Endothelial cell of umbilical vein (primary cell): ENCODE measurements around the gene SIAE. TPM values are rescaled to one million over a fixed set of nuclear protein-coding genes. Genes with fewer than 3 reads are reported as not detected.

Experiments
- BruUV-seq: library from RNA; stranded (reverse); fragments of 400-500 nt; replicated peaks from 2 replicates; lab custom pipeline; 2021; lab: Mats Ljungman, UMichigan
- CTCF ChIA-PET: fragments of 300-600, 350-600 bp; sonication (Branson Sonifier 250); formaldehyde crosslinking; loops from one replicate; lab custom pipeline; 2021; ENCODE audit warnings: antibody characterized with exemption, inconsistent platforms; lab: Charles Lee
- POLR2A ChIA-PET: fragments of 300-600, 350-600 bp; sonication (Branson Sonifier 250); formaldehyde crosslinking; loops from one replicate; lab custom pipeline; 2021; ENCODE audit warnings: antibody characterized with exemption, inconsistent platforms; lab: Charles Lee
- DNase-seq: peaks from one replicate; pipeline ENCODE4 v3.0.0-alpha.2; 2011; ENCODE audit warnings: low read depth, low spot score
- FAIRE-seq: peaks from 2 replicates; lab custom pipeline; 2011; peaks lifted over from hg19 to GRCh38; lab: Jason Lieb, UNC
- H2AFZ ChIP-seq: 2 replicates; pipeline ENCODE4 v1.6.0; 2012; ENCODE audit warnings: low read depth, low read length, control low read depth, inconsistent platforms
- H3K27ac ChIP-seq: 2 replicates; pipeline ENCODE4 v1.5.1; 2011; ENCODE audit warnings: low read depth, mild to moderate bottlenecking, control low read depth, low read length, moderate library complexity; ENCODE audit not compliant: insufficient read depth
- H3K27me3 ChIP-seq, 2 experiments: 2 replicates each; pipeline versions ENCODE4 v1.6.0 to v1.6.1; 2011; ENCODE audit warnings: low read length in 2 of 2, mixed read lengths in 1 of 2; ENCODE audit not compliant: control insufficient read depth in 2 of 2, insufficient read depth in 2 of 2
- H3K36me3 ChIP-seq, 2 experiments: 2 replicates in 1 of 2; 3 replicates in 1 of 2; pipeline ENCODE4 v1.5.1; 2011; ENCODE audit warnings: low read length in 2 of 2, mild to moderate bottlenecking in 1 of 2, moderate library complexity in 1 of 2; ENCODE audit not compliant: control insufficient read depth in 2 of 2, insufficient read depth in 2 of 2; ENCODE audit errors: extremely low read depth in 1 of 2
- H3K4me1 ChIP-seq: 3 replicates; pipeline ENCODE4 v1.5.1; 2011; ENCODE audit warnings: mild to moderate bottlenecking, low read length; ENCODE audit not compliant: control insufficient read depth, insufficient read depth; ENCODE audit errors: extremely low read depth
- H3K4me2 ChIP-seq: 2 replicates; pipeline ENCODE4 v1.6.1; 2011; ENCODE audit warnings: low read length, control low read depth, mixed read lengths; ENCODE audit not compliant: insufficient read depth
- H3K4me3 ChIP-seq, 3 experiments: fragments of 200-600 bp in 1 of 3; sonication (generic), shearing (Covaris generic) in 1 of 3; replicated peaks in 1 of 3; 2 replicates each; pipeline ENCODE4 v1.5.1; 2011 to 2016; ENCODE audit warnings: control low read depth in 3 of 3, low read length in 3 of 3, mild to moderate bottlenecking in 2 of 3, inconsistent platforms in 1 of 3, low read depth in 1 of 3, moderate library complexity in 1 of 3; ENCODE audit not compliant: insufficient read depth in 1 of 3
- H3K79me2 ChIP-seq: 2 replicates; pipeline ENCODE4 v1.6.0; 2012; ENCODE audit warnings: low read length, inconsistent platforms; ENCODE audit not compliant: control insufficient read depth, insufficient read depth
- H3K9ac ChIP-seq: replicated peaks from 2 replicates; pipeline ENCODE3; 2011; ENCODE audit warnings: low read length, control low read depth; ENCODE audit not compliant: insufficient read depth; ENCODE audit errors: extremely low read depth
- H3K9me1 ChIP-seq: replicated peaks from 3 replicates; pipeline ENCODE4 v1.6.0; 2011; ENCODE audit warnings: mild to moderate bottlenecking, low read length; ENCODE audit not compliant: control insufficient read depth, insufficient read depth; ENCODE audit errors: extremely low read depth
- H3K9me3 ChIP-seq: replicated peaks from 2 replicates; pipeline ENCODE4 v1.5.1; 2012; ENCODE audit warnings: low read length, inconsistent platforms; ENCODE audit not compliant: control insufficient read depth, insufficient read depth
- H4K20me1 ChIP-seq: replicated peaks from 2 replicates; pipeline ENCODE3; 2011; ENCODE audit warnings: mild to moderate bottlenecking, low read length; ENCODE audit not compliant: control insufficient read depth, insufficient read depth; ENCODE audit errors: extremely low read depth
- CTCF ChIP-seq, 2 donors: IDR thresholded peaks; 1 replicate in 1 of 2; 2 replicates in 1 of 2; pipeline ENCODE4 v1.5.1; 2011; ENCODE audit warnings: low read length in 2 of 2, mild to moderate bottlenecking in 2 of 2, moderate library complexity in 2 of 2, control low read depth in 1 of 2, inconsistent platforms in 1 of 2, low read depth in 1 of 2; ENCODE audit not compliant: insufficient read depth in 1 of 2; ENCODE audit errors: extremely low read depth in 1 of 2
- EZH2 ChIP-seq: IDR thresholded peaks from 2 replicates; pipeline ENCODE4 v1.6.1; 2012; ENCODE audit warnings: borderline replicate concordance, low read depth, mild to moderate bottlenecking, moderate library complexity, low read length, inconsistent platforms; ENCODE audit not compliant: severe bottlenecking
- FOS ChIP-seq: IDR thresholded peaks from 2 replicates; pipeline ENCODE4 v1.6.1; 2011; ENCODE audit warnings: mild to moderate bottlenecking, low read length, moderate library complexity, borderline replicate concordance; ENCODE audit not compliant: insufficient read depth
- GATA2 ChIP-seq: IDR thresholded peaks from 2 replicates; pipeline ENCODE4 v1.7.0; 2011; ENCODE audit warnings: low read depth, mild to moderate bottlenecking, moderate library complexity, mixed read lengths, low read length; ENCODE audit not compliant: insufficient read length, insufficient read depth
- JUN ChIP-seq: IDR thresholded peaks from 2 replicates; pipeline ENCODE4 v1.6.1; 2011; ENCODE audit warnings: borderline replicate concordance, low read depth; ENCODE audit not compliant: insufficient read length, insufficient read depth
- MAX ChIP-seq: IDR thresholded peaks from 2 replicates; pipeline ENCODE4 v1.6.1; 2011; ENCODE audit not compliant: insufficient read depth, insufficient read length
- MYC ChIP-seq: IDR thresholded peaks from one replicate; pipeline ENCODE4 v1.6.1; 2011; ENCODE audit warnings: mild to moderate bottlenecking, low read depth, low read length
- POLR2A ChIP-seq: IDR thresholded peaks from 2 replicates; pipeline ENCODE4 v1.6.1; 2012; ENCODE audit warnings: low read depth, mild to moderate bottlenecking, control low read depth, low read length
- POLR2AphosphoS5 ChIP-seq: IDR thresholded peaks from 2 replicates; pipeline ENCODE4 v1.6.1; 2012; ENCODE audit warnings: low read depth, mild to moderate bottlenecking, control low read depth, low read length, moderate library complexity; ENCODE audit not compliant: insufficient read depth
- dilution Hi-C: fragments of 300-500 bp; cut with MboI; formaldehyde crosslinking; loops from one replicate; pipeline ENCODE4 v1.15.0; 2019; ENCODE audit warnings: low sequenced_read_pairs; ENCODE audit not compliant: extremely low pct_ligation_motif_present
- intact Hi-C: fragments of 100-400 bp; cut with micrococcal nuclease; formaldehyde crosslinking; loops from one replicate; pipeline ENCODE4 v1.10.0; 2022
- polyA plus RNA-seq, 4 experiments: library from polyadenylated mRNA; depleted of rRNA in 3 of 4; stranded (reverse) in 3 of 4; unstranded in 1 of 4; fragments of >200 nt; gene quantifications; 2 replicates each; pipeline versions ENCODE4 v1.2.1 to v1.2.3, GENCODE V29; 2011 to 2012; ENCODE audit warnings: missing spikeins in 1 of 4
- total RNA-seq: library from RNA; stranded (reverse); gene quantifications from 2 replicates; pipeline ENCODE4 v1.2.3, GENCODE V29; 2021

The SIAE gene
- total and polyA plus RNA-seq, 2 donors (not counting 3 experiments of a cell fraction or from before 2014, with no cell fraction given), result 16.9 to 23.9 TPM

GRCh38 chr11:124592627-124593026 is 80.9 kb downstream of the SIAE start:
- dilution Hi-C loops (no loop called here), intact Hi-C loops (no loop called here)
- POLR2A ChIA-PET, result no interaction called here
- Histone ChIP-seq H3K36me3 (no peaks in the 10 kb centered on the region), H3K4me3 (no peak overlapping the region), H3K4me1 (no peaks in the 10 kb centered on the region), H3K4me2 (no peak overlapping the region), H3K9ac (no peak overlapping the region), H3K27ac (no peak overlapping the region), H3K27me3 (peaks cover 0 to 14% of the 10 kb centered on the region in 2 experiments), H3K79me2 (no peaks in the 10 kb centered on the region), H3K9me1 (no peaks in the 10 kb centered on the region), H3K9me3 (no peaks in the 10 kb centered on the region), H2AFZ (no peak overlapping the region), H4K20me1 (no peaks in the 10 kb centered on the region)
- DNase-seq, result no peak
- no TSS peak for BruUV-seq
- TF ChIP-seq MAX, result no peak
- TF ChIP-seq MYC, result no peak
- TF ChIP-seq JUN, result no peak
- TF ChIP-seq GATA2, result no peak
- no peak for TF ChIP-seq EZH2
- TF ChIP-seq CTCF (IDR thresholded peaks at IDR 0.05; ENCODE audit: extremely low read depth in 1 of 2, insufficient read depth in 1 of 2, low read depth in 1 of 2, low read length in 2 of 2), result no peak
- TF ChIP-seq POLR2A, result no peak
- TF ChIP-seq FOS, result no peak
- no peak for TF ChIP-seq POLR2AphosphoS5
- no peak for FAIRE-seq
- CTCF ChIA-PET, result interaction anchor here (0.9 kb wide), 1 partner anchor 18 kb away, joined by 5 read pairs; no protein-coding TSS in a partner anchor
